HUES6 (cell line): ENCODE results near the gene EIF4A3.
"Not testable (repeated sequence)": the region's sequence is repeated elsewhere in the genome, so short reads cannot be mapped to it uniquely, and the experiment has no call there.

Source experiments
- H3K27ac ChIP-seq: 2 replicates; pipeline ENCODE4 v1.7.0; 2013; ENCODE audit warnings: low read depth, mild to moderate bottlenecking, low read length, inconsistent platforms
- H3K27me3 ChIP-seq: 2 replicates; pipeline ENCODE4 v1.6.1; 2013; ENCODE audit warnings: low read length; ENCODE audit not compliant: control insufficient read depth, insufficient read depth
- H3K36me3 ChIP-seq: 2 replicates; pipeline ENCODE4 v1.6.1; 2013; ENCODE audit warnings: low read length; ENCODE audit not compliant: control insufficient read depth, insufficient read depth
- H3K4me1 ChIP-seq: 2 replicates; pipeline ENCODE4 v1.6.1; 2013; ENCODE audit warnings: low read length; ENCODE audit not compliant: control insufficient read depth, insufficient read depth
- H3K4me3 ChIP-seq: 2 replicates; pipeline ENCODE4 v1.5.1; 2013; ENCODE audit warnings: low read depth, low read length
- H3K9ac ChIP-seq: one replicate; pipeline ENCODE4 v1.6.1; 2013; ENCODE audit warnings: mild to moderate bottlenecking, low read length
- H3K9me3 ChIP-seq: 2 replicates; pipeline ENCODE4 v1.6.1; 2013; ENCODE audit warnings: low read depth, low read length; ENCODE audit not compliant: control insufficient read depth, insufficient read depth

The EIF4A3 gene

GRCh38 chr17:80096561-80097021 is 50.3 kb downstream of the EIF4A3 start:
- Histone ChIP-seq H3K9me3 (no peaks in the 10 kb centered on the region), H3K9ac (no peak overlapping the region), H3K4me1 (peaks cover 4% of the 10 kb centered on the region; the same call in 1 of the 2 replicates), H3K36me3 (no peaks in the 10 kb centered on the region), H3K27ac (no peak overlapping the region), H3K4me3 (no peak overlapping the region), H3K27me3 (no peaks in the 10 kb centered on the region)

GRCh38 chr17:80095844-80096475 is 51.0 kb downstream of the EIF4A3 start:
- Histone ChIP-seq H3K4me3 (no peak overlapping the region), H3K27me3 (no peaks in the 10 kb centered on the region), H3K9ac (no peak overlapping the region), H3K27ac (no peak overlapping the region), H3K4me1 (peaks cover 3% of the 10 kb centered on the region; the same call in 1 of the 2 replicates), H3K36me3 (no peaks in the 10 kb centered on the region), H3K9me3 (no peaks in the 10 kb centered on the region)

- Histone ChIP-seq H3K27ac (no peak overlapping the region), H3K4me3 (no peak overlapping the region), H3K9me3 (no peaks in the 10 kb centered on the region), H3K9ac (no peak overlapping the region), H3K36me3 (no peaks in the 10 kb centered on the region), H3K4me1 (no peaks in the 10 kb centered on the region), H3K27me3 (no peaks in the 10 kb centered on the region)
These were observed 51.7 kb downstream of the EIF4A3 start for GRCh38 chr17:80095038-80095843.

- no peak overlapping the region for H3K27ac ChIP-seq
- no peaks in the 10 kb centered on the region for H3K4me1 ChIP-seq
- no peaks in the 10 kb centered on the region for H3K27me3 ChIP-seq
- no peaks in the 10 kb centered on the region for H3K36me3 ChIP-seq
- no peaks in the 10 kb centered on the region for H3K9me3 ChIP-seq
- no peak overlapping the region for H3K9ac ChIP-seq
- no peak overlapping the region for H3K4me3 ChIP-seq
These were observed 54.0 kb downstream of the EIF4A3 start for GRCh38 chr17:80092959-80093358.

GRCh38 chr17:80091376-80091775 is 55.6 kb downstream of the EIF4A3 start:
- Histone ChIP-seq H3K27ac (no peak overlapping the region), H3K9me3 (no peaks in the 10 kb centered on the region), H3K4me3 (no peak overlapping the region), H3K36me3 (no peaks in the 10 kb centered on the region), H3K27me3 (no peaks in the 10 kb centered on the region), H3K4me1 (no peaks in the 10 kb centered on the region), H3K9ac (no peak overlapping the region)

GRCh38 chr17:80090164-80090563 is 56.8 kb downstream of the EIF4A3 start:
- H3K9me3 ChIP-seq, H3K36me3 ChIP-seq, H3K4me1 ChIP-seq, H3K9ac ChIP-seq, H3K4me3 ChIP-seq, H3K27ac ChIP-seq, H3K27me3 ChIP-seq: not testable (repeated sequence)

GRCh38 chr17:80089762-80090161 is 57.2 kb downstream of the EIF4A3 start:
- H3K9ac ChIP-seq, result no peak overlapping the region
- H3K27me3 ChIP-seq, result no peaks in the 10 kb centered on the region
- H3K36me3 ChIP-seq, result no peaks in the 10 kb centered on the region
- no peaks in the 10 kb centered on the region for H3K9me3 ChIP-seq
- no peak overlapping the region for H3K27ac ChIP-seq
- H3K4me3 ChIP-seq, result no peak overlapping the region
- no peaks in the 10 kb centered on the region for H3K4me1 ChIP-seq

- Histone ChIP-seq H3K27ac (no peak overlapping the region), H3K4me1 (no peaks in the 10 kb centered on the region), H3K4me3 (no peak overlapping the region), H3K9ac (no peak overlapping the region), H3K9me3 (no peaks in the 10 kb centered on the region), H3K36me3 (no peaks in the 10 kb centered on the region), H3K27me3 (no peaks in the 10 kb centered on the region)
These were observed 59.3 kb downstream of the EIF4A3 start for GRCh38 chr17:80087346-80088265.

GRCh38 chr17:80086616-80087015 is 60.3 kb downstream of the EIF4A3 start:
- no peaks in the 10 kb centered on the region for H3K27me3 ChIP-seq
- no peaks in the 10 kb centered on the region for H3K4me1 ChIP-seq
- H3K4me3 ChIP-seq, result no peak overlapping the region
- no peak overlapping the region for H3K9ac ChIP-seq
- H3K27ac ChIP-seq, result no peak overlapping the region
- no peaks in the 10 kb centered on the region for H3K36me3 ChIP-seq
- H3K9me3 ChIP-seq, result no peaks in the 10 kb centered on the region

- Histone ChIP-seq H3K9ac (no peak overlapping the region), H3K27me3 (no peaks in the 10 kb centered on the region), H3K9me3 (no peaks in the 10 kb centered on the region), H3K36me3 (no peaks in the 10 kb centered on the region), H3K4me3 (no peak overlapping the region), H3K4me1 (no peaks in the 10 kb centered on the region), H3K27ac (no peak overlapping the region)
These were observed 60.8 kb downstream of the EIF4A3 start for GRCh38 chr17:80086081-80086480.
